Activated gamma-delta T cell treated with Interleukin-2 at 50 U/mL for 16 hours (primary cell): ENCODE results near the gene OS9.

Source experiments
- DNase-seq: peaks from one replicate; pipeline ENCODE4 v3.0.0-alpha.2; 2020

Gene OS9

DNA sequence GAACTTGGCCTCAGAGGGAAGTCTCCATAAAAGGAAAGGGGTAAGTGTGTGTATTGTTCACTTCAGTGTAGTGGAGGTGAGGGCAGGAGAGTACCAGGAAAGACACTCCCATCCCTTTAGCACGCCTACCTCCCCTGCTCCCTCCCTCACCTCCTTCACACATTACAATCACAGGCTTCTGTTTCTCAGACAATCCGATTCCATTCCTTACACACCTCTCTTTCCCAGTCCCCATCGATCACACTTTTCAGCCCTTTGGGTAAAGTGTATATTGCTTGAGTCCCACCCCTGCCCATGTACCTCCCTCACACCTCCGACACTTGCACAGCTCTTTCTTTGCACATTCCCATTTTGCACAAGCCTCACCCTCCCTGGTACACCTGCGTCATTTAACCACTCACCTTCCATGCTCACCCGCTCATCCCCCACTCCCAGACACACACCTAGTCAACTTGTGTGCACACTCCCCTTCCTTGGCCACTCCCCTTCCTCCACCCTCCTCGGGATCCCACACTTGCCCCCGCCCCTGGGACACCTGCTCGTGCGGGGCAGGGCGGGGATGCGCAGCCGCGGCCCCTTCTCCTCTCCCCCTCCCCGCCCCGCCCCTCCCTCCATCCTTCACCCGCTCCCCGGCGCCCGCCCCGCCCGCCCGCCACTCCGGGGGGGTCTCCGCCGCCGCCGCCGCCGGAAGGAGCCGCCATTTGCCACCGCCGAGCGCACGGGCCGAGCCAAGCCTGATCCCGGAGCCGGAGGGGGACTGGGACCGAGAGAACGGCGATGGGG, 60.7 kb downstream of the OS9 start, which contains the start of gene MARCHF9:
Gene MARCHF9, plus strand, starts transcription at position 693 of the 783 bp plus-strand sequence. CDS start 426 bp downstream, outside the sequence.
- DNase-seq, result peak; percentile 77

DNA sequence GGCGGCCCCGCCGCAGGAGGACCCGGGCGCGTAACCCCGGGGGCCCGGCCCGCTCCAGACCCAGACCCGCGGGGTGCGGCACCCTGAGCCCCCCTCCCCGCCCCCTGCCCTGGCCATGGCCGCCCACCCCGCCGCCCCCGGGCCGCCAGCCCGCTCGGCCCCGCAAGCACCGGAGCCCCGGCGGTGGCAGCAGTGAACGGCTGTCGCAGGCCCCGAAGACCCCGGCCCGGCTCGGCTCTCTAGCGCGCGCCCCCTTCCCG, 61.2 kb downstream of the OS9 start:
- no peak for DNase-seq

DNA sequence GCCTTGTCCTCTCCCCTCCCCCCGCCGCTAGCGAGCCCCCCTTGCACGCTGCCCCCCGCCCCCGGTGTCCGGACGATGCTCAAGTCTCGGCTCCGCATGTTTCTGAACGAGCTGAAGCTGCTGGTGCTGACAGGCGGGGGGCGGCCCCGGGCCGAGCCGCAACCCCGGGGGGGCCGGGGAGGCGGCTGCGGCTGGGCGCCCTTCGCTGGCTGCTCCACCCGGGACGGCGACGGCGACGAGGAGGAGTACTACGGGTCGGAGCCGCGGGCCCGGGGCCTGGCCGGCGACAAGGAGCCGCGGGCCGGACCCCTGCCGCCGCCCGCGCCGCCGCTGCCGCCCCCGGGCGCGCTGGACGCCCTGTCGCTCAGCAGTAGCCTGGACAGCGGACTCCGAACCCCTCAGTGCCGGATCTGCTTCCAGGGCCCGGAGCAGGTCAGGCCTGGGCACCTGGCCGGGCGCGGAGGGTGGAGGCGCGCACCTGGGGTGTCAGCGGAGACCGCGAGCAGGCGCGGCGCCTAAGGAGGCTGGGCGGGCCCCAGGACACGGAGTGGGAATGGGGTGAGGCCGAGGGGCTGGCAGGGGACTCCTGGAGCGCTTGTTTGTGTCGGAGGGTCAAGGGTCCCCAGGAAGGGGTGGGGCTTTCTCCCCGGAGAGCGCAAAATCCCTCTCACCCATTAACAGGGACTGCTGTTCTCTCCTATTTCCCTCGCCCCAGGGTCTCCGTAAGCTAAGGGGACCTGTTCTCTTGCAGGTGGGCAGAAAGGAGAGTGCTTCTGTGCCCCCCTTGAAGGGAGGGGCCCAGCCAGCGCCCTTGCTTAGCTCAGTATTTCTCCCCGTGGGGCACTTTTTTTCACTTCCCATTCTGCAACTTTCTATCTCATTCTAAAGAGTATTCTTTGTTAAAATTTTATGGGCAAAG, 61.8 kb downstream of the OS9 start:
- DNase-seq, result peak; percentile 45

GRCh38 chr12:57756406-57757341, 62.7 kb downstream of the OS9 start:
- peak; percentile 69 for DNase-seq

DNA sequence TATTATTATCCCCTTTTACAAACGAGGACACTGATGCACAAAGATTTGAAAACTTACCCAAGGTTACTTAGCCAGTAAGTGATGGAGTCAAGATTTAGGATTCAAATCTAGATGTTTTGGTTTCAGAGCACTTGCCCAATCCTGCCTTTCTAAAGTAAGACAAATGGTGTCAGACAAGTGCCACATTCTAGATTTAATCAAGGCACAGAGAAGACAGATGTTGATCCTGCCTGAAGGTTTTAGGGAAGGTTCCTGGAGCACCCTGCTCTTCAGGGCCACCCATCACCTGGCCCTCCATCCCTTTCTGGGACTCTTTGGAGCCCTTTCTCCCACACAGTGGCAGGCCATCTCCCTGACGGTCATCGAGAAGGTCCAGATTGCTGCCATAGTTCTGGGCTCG, 63.8 kb downstream of the OS9 start:
- no peak for DNase-seq

GRCh38 chr12:57758552-57759359, 64.8 kb downstream of the OS9 start:
- no peak for DNase-seq

DNA sequence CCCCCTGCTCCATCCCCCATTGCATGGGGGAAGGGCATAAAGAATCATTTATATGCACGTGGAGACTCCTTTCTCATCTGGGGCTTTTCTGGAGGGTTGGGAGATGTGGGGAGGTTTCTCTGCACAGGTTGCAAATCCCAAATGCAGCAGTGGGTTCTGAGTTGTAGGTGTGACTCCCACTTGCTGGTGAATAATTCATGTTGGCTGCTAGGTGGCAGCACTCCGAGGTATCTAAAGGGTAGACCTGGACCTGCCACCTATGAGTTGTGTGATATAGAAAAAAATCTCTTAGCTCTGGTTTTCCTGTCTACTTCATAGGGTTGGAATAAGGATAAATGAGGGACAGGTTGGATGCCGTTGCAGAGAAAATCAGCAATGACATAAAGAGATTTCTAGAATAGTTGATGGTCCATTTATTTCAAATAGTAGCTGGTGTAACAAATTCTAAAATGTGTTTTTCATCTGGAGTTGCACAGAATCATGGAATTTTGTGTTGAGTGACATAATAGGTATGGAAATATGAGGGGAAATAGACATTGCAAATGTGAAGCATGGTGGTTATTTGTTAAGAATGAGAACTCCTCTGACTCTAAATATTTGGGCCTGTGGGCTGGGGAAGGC, 65.5 kb downstream of the OS9 start:
- DNase-seq, result peak; percentile 38

GRCh38 chr12:57760347-57760982, 66.5 kb downstream of the OS9 start:
- DNase-seq, result no peak

DNA sequence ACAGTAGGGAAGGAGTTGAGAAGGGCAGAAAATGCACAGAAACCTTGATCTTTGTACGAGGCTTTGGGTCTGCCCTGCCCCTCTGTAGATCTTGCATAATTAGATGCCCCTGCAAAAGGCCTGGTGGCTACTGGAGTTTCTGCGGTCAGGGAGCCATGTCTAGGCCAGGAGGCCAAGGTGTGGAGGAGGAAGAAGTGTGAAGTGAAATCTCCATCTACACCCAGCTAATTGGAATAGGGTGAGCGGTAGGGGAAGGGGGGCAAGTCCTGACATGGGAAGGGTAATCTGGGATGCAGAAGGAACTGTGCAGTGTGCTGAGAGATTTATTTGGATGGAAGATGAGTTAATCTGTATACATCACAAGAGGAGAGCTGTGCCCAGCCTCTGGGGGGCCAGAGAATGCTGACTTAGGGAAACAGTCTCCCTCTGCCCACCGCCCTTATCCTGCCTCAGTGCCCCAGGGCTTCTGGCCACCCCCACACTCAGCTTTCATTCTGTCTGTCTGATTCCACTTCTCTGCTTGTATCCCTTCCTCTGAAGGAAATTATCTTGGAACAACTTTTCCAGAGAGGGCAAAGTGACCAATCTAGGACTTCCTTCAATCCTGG, 67.6 kb downstream of the OS9 start:
- DNase-seq, result no peak

GRCh38 chr12:57762463-57762862, 68.5 kb downstream of the OS9 start:
- no peak for DNase-seq

DNA sequence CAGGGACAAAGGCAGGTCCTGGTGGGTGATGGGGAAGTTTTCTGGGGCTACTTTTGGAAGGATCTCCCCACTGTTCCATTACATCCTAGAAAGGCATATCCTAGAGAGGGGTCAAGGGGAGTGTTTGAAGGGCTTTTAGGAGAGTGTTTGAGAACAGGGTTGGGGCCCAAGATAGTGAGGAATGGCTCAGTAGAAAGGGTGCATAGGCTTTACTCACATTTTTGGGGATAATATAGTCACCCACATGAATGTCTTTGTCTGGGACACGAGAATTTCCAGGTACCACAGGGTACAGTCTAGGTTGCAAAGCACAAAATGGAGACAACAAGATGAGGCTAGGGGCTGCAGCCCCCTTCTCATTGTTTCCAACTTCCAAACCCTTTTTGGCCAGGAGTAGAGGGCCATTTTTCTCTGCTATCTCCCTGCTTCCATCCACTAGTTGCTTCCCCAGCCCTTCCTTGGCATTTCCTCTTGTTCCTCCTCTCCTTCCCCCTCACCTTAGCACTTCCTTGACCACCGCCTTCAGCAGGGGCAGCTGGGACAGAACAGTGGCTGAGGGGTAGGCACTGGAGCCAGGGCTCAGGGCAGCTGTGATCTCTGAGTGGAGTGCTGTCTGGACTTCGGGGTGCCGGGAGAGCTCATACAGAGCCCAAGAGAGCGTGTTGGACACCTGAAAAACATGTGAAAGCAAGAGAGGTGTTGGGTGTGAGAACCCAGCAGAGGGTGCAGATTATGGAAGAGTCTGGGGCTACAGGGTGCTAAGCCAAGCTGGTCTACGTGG, 70.1 kb downstream of the OS9 start:
- no peak for DNase-seq

- no peak for DNase-seq
Observed at GRCh38 chr12:57764662-57765002, 70.7 kb downstream of the OS9 start.

DNA sequence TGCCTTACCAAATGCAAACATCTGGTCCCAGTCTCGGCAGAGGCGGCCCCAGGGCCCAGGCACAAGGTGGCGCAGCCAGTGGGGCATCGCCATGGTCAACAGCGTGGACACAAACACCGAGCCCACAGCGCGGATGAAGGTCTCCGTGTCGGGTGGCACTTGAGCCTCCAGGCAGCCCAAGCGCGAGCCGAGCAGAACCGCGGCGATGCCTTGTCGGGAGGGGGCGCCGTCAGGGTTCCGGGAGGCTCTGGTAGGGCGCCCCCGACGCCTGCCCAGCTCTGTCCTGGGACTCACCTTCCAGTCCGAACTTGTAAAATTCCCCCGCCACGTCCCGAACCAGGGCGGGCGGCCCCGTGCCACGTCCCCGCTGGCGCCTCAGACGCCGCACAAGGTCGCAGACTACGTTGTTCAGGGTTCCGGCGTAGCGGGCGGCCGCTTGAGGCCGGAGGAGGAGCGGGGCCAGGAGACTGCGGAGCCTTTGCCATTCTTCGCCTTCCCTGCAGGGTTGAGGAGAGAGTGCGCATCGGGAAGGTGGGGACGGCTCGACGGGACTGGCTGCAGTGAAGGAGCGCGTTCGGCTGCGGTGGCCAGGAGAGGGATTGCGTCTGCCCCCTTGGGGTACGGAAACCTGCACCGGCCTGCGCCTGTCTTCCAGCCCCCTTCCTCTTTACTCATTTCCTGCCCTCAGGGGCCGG, 71.2 kb downstream of the OS9 start:
- peak; percentile 48 for DNase-seq

- DNase-seq, result no peak
Observed at GRCh38 chr12:57765698-57766463, 71.9 kb downstream of the OS9 start.

DNA sequence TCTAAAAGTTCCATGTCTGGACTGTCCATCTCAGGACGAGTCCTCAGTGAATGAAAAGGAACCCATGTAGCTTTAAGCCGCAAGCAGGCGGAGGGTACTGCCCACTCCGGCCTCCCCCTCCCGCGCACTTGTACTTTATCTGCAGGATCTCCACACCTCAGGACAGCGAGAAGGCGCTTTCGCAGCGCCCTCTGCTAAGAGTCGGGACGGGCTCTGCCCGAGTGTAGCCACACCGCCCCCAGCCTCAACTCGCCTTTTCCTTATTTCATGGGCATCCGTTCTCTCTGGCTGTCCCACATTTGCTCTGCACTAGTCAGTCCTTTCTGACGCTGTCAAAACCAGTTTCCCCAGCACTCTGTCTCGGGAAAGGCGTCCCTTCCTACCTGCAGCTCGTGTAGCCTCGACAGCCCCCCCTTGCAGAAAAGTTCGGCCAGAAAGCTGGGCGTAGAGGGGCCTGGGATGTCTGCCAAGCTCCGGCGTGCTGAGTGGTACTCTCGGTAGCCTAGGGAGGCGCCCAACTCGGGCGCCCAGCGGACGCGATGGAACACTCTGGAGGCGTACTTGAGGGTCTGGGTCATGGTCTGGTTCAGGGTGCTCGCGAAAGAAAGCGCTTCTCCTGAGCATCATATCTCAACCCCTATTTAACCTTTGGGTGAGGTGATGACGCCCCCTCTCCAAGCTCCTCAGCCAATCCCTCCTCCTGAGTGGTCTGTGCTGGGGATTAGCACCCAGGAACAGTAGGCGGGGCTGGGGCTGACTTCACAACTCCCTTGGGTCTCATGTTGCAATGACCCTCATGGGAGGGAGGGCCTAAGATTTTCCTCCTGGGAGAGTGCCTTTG, 72.8 kb downstream of the OS9 start, which contains the start of gene CYP27B1:
Gene CYP27B1, minus strand, starts transcription at position 615 of the 841 bp plus-strand sequence. Its CDS starts 37 bp downstream, at position 578.
- DNase-seq, result no peak

DNA sequence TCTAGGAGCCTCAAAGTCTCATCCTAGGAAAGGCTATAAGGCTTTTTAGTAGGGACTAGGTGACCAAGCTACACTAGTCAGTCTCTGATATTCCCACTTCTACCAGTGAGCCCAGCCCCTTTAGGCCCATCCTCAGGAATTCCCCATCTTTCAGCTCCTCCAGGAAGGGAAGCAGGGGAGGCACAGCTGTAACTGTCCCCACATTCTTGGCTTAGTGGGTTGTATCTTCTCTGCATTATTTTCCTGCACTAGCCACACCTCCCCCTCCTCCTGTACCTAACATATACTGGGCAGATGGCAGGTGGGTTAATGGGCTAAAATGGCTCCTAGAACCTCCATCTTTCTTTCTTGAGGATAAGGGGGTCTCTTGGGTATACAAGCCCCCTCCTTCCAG, 73.4 kb downstream of the OS9 start:
- DNase-seq, result no peak

GRCh38 chr12:57767876-57768275, 73.9 kb downstream of the OS9 start:
- DNase-seq, result no peak
